HG02885 (cell line): ENCODE data around the gene SEC11A.
"Not testable (repeated sequence)": the region's sequence is repeated elsewhere in the genome, so short reads cannot be mapped to it uniquely, and the experiment has no call there.

Source experiments
- ATAC-seq: cut with Tn5 transposase; IDR thresholded peaks from one replicate; pipeline ENCODE4 v1.9.1; 2021; ENCODE audit warnings: mild to moderate bottlenecking; ENCODE audit not compliant: unreplicated experiment, poor library complexity

The SEC11A gene

DNA sequence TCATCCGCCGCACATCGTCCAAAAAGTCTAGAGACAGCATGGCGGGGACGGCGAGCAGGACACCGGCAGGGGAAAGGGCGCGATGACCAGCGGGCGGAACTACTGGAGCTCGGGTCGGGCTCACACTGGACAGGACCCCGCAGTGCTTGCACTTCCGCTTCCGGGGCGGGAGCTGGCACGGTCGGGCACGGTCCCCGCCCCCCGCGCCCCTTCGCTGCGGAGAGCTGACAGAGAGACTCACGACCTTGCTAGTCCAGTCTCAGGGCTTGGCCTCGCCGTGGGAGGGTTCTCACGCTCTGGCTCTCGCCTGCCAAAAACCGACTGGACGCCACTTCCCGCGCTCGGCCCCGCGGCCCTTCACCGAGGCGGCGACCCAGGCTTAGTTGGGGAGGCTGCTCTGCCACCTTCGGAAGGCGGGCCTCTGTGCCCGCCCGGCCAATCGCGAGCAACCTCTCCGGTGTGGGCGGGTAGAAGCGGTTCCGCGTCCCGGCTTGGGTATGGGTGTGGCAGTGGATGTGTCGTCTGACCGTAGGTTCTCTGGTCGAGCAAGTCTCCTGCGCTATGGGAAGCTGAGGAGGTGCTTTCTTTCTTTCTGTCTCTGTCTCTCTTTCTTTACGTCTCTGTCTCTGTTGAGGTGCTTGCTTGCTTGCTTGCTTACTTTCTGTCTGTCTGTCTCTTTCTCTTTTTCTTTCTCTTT, at the start of gene SEC11A:
Gene SEC11A (minus strand): TSS at position 104 of the 697 bp plus-strand sequence. CDS start 64 bp downstream, at position 40.
- peak; percentile 91 for ATAC-seq

DNA sequence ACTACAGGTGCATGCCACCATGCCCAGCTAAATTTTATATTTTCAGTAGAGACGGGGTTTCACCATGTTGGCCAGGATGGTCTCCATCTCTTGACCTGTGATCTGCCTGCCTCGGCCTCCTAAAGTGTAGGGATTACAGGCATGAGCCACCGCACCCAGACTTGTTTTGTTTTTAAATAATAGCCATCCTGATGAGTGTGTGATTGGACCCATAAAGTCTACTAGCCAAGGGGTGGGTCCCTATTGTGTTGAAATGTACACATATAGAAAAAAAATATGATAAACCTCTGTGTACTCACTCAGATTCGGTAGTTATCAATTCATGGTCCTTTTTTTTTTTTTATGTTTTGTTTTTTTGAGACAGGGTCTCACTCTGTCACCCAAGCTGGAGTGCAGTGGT, 49.7 kb upstream of the SEC11A start:
- ATAC-seq, result no peak

DNA sequence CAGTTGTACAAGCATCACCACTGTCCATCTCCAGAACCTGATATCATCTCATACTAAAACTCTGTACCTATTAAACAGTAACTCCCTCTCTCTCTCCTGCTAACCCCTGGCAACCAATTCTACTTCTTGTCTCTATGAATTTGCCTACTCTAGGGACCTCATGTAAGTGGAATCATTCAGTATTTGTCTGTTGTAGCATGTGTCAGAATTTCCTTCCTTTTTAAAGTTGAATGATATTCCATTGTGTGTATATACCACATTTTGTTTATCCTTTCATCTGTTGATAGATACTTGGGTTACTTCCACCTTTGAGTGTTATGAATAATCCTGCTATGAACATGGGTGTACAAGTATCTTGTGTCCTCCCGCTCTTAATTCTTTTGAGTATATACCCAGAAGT, 49.0 kb upstream of the SEC11A start:
- ATAC-seq, result no peak

DNA sequence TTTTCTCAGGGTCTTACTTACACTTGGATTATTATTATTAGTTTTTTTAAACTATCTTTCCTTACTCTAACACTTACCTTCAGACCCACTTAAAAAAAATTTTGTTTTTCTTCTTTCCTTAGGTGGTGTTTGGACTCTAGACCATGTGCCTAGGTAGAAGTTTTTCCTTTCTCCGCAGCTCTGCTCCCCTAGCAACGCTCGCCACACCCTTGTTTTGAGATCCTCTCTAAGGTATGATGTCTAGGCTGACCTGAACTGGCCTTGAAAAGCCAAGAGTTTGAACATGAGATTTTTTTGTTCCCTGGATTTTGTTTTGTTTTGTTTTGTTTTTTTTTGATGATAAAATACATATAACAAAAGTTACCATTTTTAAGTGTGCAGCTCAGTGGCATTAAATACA, 48.6 kb upstream of the SEC11A start:
- ATAC-seq, result no peak

DNA sequence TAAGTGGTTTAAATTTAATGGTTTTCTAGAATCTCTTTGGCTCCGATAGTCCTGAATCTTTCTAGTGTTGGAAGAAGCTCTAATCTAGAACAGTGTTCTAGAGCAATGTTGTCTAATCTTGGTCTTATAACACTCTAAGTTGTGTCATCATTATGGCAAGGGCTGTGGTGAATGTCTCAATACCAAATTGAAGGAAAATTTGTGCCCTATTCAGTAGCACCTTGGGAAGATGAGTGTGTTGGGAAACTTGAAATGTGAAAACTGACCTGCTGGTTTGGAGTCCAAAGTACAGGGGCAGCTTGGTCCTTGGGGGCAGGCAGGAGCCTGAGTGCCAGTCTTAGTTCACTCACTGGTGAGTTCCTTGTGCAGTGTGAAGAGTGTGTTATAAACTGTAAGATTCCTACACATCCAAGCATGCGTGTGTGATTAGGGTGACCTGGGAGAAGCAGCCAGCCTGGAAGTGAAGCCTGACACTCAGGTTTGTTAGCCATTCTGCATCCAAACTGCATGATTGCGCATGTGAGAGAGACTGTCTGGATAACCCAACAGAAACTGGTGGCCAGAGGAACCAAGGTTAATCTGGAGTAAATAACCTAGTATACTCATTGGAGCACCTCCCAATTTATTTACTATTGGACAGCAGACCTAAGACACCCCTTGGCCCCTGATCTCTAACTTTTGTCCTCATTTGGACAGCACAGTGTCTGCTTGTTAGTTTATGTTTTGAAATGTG, 47.1 kb upstream of the SEC11A start:
- no peak for ATAC-seq

DNA sequence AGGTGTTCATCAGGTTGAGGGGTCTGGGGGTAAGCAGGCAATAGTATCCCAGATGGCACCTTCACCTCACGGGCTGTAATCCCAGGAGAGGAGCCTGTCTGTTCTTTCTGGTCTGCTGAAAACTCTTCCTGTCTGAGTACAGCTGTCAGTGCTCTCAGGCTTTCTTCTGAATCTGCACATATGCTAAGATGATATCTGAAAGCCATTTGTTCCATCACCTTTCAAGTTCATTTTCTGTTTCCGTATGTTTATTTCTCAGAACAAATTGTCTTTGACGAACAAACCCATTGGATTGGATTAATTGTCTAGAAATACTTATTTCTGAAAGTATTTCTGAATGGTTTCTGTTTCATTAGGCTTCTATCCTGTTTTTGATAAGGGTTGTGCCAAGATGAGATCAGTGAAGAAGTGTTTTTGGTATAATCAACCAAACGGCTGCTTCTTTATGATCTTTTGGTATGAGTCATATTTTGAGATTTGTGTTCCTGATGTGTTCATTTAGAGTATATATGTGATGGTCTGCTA, 45.7 kb upstream of the SEC11A start:
- ATAC-seq, result peak; percentile 63

DNA sequence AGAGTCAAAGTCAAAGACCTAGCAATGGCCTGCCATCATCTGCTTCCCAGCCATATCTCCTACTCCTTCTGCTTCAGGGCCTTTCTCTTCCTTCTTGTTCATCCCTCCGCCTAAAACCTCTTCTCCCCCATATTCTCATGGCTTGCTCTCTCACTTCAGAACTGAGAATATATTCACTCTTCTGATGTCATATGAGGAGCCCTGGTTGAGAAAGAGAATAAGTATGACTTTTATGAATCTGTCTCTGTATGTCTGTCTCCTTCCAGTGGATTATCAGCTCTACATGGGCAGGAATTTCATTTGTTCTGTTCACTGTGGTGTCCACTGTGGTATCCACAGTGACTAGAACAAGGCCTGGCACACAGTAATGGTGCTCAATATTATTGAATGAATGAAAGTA, 44.3 kb upstream of the SEC11A start:
- no peak for ATAC-seq

DNA sequence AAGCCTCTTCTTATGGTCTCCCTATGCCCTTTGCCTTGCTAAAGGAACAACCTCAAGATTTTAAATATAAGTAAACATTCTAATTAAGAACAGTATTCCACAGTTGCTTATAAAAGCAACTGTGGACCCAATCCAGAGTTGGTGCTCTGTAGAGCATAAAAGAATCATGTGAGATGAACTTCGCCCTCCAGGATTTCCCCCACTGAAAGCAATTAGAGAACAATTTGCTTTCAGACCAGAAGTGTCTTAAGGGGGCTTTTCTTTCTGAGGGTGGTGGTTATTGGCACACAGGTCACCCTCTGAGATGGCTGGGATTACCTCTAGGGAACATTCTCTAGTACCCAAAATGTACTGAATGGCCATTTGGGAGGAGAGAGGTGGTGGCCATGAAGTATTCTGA, 43.1 kb upstream of the SEC11A start:
- ATAC-seq, result no peak

DNA sequence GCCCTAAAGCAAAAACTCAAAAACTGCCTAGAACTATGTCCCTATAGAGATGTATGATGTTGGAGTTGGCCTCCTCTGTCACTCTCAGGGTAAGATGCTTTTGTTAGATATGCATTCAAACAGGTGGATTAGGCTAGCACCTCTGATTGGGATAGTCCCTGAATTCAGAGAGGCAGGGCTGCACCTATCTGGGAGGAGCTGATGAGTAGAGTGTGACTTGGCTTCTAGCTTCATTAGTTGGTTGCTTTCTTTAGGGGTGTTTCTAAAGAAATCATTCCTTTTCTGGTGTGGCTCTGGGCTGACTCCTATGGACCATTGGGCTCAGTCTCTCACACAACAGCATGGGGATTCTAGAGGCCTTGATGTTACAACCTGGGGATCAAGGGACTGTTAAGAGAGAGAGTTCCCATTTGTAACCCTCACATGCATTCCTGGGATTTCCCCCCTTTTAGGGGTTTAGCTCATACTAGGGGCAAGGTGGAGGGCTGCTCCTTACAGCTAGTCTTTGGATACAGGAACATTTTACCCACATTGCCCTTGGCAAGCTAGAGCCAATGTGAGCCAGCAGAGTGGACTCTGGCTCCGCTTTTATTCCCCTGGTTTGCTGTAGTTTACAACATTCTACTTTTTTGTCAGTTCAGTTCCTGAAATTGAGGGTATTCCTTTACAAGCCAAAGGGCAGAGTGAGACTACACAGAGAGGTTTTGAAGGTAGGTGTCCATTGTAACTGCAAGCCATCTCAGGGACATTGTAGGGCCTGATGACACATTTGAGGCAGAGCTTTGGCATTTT, 40.0 kb upstream of the SEC11A start:
- no peak for ATAC-seq

DNA sequence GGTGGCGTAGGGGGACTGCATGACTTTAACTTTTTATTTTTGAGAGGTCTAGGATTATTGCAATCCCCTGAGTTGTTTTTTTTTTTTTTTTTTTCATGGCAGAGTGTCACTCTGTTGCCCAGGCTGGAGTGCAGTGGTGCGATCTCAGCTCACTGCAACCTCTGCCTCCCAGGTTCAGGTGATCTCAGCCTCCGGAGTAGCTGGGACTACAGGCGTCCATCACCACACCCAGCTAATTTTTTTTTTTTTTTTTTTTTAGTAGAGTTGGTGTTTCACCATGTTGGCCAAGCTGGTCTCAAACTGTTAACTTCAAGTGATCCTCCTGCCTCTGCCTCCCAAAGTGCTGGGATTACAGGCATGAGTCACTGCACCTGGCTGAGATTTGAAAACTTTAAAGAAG, 39.0 kb upstream of the SEC11A start:
- not testable (repeated sequence) for ATAC-seq

DNA sequence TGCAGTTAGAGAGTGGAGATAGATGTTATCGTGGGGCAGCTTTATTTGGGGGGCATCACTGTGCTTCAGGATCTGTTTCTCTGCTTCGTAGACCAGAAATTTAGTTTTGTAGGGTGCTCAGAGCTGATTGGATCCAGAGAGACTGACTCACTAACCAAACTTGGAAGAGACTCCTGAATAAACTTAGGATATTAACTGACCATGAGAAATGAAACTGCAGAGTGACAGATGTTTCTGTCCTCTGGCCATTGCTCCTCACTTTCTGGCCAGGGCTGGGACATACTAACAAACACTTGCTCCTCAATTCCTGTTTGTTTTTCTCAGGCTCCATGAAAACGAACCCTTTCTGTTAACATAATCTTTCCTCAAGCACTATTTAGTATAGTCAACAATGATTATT, 36.8 kb upstream of the SEC11A start:
- ATAC-seq, result no peak

DNA sequence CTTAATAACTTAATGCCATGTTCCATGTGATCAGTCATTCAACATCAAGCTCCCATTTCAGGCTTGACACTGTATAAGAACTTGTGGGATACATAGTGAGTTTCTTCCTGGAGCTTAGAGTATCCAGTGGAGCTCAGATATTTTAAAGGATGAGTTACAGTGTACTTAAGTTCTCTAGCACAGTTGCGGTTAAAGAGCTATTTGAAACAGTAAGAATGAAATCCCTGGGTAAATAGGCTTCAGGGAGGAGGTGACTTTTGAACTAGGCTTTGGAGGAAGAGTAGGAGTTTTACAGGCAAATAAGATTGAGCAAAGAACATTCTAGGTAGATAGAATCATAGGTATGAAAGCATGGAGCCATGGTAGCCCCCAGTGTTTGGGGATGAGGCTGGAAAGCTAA, 36.3 kb upstream of the SEC11A start:
- no peak for ATAC-seq

DNA sequence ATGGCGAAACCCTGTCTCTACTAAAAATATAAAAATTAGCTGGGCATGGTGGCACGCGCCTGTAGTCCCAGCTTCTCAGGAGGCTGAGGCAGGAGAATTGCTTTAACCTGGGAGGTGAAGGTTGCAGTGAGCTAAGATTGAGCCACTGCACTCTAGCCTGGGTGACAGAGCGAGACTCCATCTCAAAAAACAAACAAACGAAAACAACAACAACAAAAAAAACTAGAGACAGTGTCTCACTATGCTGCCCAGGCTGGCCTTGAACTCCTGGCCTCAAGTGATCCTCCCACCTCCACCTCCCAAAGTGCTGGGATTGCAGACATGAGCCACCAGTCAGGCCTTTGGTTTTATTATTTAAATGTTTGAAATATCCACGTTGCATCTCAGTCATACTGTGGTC, 35.8 kb upstream of the SEC11A start:
- not testable (repeated sequence) for ATAC-seq

DNA sequence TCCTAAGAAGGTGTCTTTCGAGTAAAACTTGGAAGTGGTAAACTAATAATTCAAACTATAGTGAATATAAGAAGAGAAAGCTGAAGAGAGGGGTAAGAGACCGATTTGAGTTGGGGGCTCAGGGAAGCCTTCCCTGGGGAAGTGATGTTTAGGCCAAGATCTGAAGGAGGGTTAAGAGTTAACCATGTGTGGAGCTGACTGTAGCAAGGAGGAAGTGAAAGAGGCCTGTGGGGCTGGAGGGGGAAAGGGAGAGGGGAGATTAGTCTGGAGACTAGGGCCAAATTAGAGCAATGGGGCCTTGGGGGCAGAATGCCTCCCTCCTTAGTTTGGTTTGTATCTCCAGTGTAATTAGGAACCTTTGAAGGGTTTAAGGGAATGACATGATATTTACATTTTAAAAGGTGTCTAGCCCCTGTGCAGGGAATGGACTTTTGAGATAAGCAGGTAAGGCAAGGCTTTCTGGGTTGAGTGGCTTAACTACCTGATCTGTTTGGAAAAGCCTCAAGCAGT, 34.7 kb upstream of the SEC11A start:
- no peak for ATAC-seq

DNA sequence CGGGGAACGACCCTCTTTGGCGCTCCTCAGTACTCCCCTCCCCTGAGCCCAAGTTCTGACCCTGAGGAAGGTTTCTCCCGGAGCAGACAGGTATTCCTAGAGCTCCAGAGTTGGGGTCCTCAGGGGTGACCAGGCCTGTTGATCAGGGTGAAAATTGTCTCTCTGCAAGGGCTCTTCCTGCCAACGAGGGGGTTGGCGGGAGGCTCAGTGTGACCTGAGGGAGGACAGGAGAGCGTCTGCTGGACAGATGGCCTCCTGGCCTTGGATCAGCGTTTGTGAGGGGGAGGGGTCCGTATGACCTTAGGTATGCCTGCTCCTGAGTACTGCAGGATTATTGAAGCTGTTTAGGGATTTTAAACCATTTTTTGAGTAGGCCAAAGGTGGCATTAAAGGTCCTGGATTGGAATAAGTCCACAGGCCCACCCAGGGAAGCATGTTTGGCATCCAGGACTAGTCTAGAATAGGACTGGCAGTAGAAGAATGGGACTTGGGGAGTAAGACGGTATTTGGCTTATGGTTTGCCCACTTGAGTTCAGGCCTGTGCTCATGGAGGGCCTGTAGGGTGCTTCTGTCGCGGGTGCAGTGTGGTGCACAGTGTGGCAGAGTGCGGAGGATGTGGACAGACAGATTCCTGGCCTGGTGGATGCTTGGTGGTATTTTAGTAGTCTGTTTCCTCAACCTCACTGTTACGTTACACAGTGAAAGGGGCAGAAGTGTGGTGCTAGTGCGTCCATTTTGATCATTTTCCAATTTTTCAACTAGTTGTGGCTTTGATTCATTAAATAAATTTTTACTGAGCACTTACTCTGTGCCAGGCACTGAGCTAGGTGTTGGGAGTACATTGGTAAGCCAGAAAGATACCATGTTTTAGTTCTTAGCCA, 33.4 kb upstream of the SEC11A start:
- peak; percentile 2 for ATAC-seq

DNA sequence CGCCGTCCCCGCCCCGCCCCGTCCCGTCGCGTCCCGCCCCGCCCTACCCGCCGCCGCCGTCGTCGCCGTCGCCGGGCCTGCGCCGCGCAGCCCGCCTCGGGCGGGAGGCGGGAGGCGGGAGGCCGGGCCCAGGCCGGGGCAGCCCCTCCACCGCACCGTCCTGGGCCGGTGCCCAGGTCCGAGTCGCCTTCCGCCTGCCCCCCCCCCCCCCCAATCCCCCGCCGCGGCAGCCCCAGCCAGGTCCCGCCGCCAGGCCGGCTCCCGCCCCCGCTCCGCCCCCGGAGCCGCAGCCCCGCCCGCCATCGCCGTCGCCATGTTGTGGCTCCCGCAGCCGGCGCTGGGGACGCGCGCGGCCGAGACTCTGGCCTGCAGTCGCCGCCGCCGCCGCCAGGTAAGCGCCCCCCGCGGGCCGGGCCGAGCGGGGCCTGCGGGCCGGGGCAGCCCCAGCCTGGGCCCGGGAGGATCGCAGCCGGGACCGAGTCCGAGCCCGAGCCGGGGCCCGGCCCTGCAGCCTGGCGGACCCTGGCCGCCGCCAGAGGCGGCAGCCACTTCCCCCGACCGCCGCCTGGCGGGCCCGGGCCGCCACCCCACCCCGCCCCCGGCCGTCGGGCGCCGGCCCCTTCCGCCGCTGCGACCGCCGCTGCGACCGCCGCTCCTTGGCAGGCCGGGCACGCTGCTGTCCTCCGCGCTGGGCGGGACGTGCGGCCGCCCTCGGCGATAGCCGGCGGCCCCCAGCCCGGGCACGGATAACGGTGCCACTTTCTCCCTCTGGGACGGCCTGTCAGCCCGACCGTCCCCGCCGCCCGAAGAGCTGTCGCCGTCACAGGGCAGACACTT, 32.6 kb upstream of the SEC11A start, which contains the start of gene ZNF592:
Gene ZNF592 (plus strand): TSS at position 319 of the 837 bp plus-strand sequence. CDS start 34,084 bp downstream, outside the sequence.
- ATAC-seq, result peak; percentile 53

DNA sequence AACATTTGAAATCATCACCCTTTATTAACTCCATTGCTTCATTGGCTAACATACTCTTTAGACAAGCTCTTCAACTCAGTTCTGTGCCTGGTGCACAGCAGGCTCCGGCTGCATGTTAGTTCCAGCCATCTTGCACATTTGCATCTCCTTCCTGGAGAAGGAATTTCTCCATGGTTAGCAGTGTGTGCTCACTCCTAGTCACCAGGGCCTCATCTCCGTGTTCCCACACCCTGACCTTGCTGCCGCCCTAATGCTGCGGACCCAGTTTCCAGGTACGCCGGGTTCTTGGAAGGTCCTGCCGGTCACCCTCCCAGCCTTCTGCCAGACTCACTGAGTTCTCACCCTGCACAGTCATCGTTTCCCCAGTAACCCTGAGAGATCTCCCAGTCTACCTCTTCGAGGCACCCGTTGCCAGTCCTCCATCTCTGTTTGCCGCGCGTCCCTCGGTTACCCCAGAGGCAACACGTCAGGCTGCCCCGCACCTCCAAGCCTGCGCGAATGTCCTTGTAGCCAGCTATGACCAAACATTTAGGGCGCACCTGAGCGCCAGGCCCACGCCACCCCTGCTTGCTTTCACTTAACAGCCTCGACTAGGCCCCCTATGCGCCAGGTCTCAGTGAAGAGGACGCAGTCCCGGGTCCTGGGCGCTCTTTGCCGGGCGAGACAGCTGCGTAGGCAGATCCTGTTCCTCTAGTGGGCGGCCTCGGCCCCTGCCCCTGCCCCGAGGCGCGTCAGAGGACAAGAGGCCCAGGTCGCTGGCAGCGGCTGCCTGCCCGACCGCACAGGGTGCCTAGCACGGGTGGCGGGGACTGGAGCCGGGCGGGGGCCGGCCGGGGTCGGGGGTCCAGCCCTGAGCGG, 31.7 kb upstream of the SEC11A start:
- ATAC-seq, result peak; percentile 51

DNA sequence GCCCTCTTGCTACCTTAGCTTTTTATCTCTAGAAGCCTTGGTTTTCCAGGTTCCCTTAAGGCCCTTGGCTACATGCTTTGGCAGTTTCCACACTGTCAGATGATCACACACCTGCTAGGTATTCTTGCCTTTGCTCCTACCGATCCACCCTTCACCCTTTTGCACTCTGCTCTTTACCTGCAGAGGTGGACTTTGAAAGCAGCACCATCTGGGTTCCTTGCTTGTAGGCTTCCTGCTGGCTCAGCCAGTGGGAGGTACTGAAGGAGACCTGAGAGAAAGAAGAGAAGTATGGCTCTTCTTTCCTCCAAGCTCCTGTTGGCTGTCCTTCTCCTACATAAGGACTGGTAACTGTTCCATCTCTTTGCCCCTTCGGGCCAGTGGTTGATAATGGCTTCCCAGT, 25.2 kb upstream of the SEC11A start:
- ATAC-seq, result no peak
